Lower leg skin (tissue), 4 donors: ENCODE measurements around the gene SIK3. TPM values are rescaled to one million over a fixed set of nuclear protein-coding genes. Genes with fewer than 3 reads are reported as not detected.

ENCODE experiments used
- DNase-seq, 2 donors: peaks; one replicate each; pipeline ENCODE4 v3.0.0-alpha.2; 2019; ENCODE audit warnings: low spot score in 2 of 2
- H3K4me3 ChIP-seq: fragments of 200-600 bp; sonication (generic); 2 replicates; pipeline ENCODE4 v1.5.1; 2017; ENCODE audit warnings: mild to moderate bottlenecking, low read depth; ENCODE audit not compliant: poor library complexity, severe bottlenecking
- POLR2A ChIP-seq, 2 donors: fragments of 450-650 bp; IDR thresholded peaks; one replicate each; pipeline ENCODE4 v1.6.1; 2016 to 2017; ENCODE audit warnings: antibody characterized with exemption in 2 of 2, mild to moderate bottlenecking in 1 of 2, moderate library complexity in 1 of 2
- WGBS, 2 donors: methylation state at CpG; one replicate each; pipeline ENCODE4 v1.1.5; 2018; 5-methylcytosine and 5-hydroxymethylcytosine counted together
- intact Hi-C: fragments of 100-400 bp; cut with DNase I; formaldehyde crosslinking; loops from one replicate; pipeline ENCODE4 v1.15.0; 2023; ENCODE audit warnings: low total_unique reads
- total RNA-seq, 4 donors: library from RNA; depleted of rRNA; stranded (reverse); fragments of >200 nt; gene quantifications; one replicate each; pipeline ENCODE4 v1.1.0, GENCODE V29; 2016
- TF ChIP-seq, protein P1 (sequence below), 3 donors: fragments of 450-650 bp; IDR thresholded peaks; one replicate each; pipeline ENCODE4 v1.5.1; 2016; ENCODE audit warnings: antibody characterized with exemption in 3 of 3, mild to moderate bottlenecking in 3 of 3, moderate library complexity in 2 of 3

SIK3 gene
- total RNA-seq, 4 donors from 2014 or later, result 26.7 to 37.5 (median 30.1) TPM

DNA sequence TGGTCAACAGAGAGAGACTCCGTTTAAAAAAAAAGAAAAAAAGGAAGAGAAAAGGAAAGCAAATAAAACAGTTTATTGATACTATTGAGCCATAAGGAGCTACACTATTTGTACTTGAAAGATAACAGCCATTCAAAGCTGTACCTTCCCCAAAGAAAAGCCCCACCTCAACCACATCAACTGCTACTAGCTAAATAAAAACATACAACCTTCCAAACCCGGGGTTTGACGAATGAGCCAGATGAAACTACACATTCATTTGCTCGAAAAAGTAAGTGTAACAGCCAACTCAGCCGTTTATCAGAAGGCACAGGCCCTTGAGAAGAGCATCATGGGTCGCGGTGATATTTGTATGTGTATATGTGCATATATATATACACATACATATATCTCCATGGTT is 78.4 kb downstream of the SIK3 start:
- no peak for TF ChIP-seq POLR2A (IDR thresholded peaks at IDR 0.05)
- 91 to 92% methylated on average over 7 of the region's 7 CpGs for WGBS, 2 donors
- no peak overlapping the region for H3K4me3 ChIP-seq
- no peak for DNase-seq
- intact Hi-C loops, result no loop called here

DNA sequence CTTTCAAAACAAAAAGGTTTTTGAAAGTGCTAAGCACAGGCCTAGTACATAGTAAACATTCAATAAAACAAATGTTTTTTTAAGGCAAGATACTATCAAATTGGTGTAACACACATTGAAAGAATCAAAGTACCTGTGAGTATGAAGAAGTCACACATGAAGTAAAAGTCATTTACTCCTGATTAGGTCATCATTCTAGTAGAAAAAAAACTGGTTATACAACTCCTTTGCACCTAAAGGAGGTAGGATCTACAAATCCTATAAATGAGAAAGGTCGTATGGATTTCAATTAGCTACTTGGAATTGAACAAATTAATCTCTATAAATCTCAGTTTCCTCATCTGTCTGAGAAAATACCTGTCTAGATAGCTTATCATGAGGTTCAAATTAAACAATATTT is 80.8 kb downstream of the SIK3 start:
- intact Hi-C loops, result no loop called here
- 56 to 59% methylated on average over 1 of the region's 1 CpG for WGBS, 2 donors
- TF ChIP-seq, protein P1, sequence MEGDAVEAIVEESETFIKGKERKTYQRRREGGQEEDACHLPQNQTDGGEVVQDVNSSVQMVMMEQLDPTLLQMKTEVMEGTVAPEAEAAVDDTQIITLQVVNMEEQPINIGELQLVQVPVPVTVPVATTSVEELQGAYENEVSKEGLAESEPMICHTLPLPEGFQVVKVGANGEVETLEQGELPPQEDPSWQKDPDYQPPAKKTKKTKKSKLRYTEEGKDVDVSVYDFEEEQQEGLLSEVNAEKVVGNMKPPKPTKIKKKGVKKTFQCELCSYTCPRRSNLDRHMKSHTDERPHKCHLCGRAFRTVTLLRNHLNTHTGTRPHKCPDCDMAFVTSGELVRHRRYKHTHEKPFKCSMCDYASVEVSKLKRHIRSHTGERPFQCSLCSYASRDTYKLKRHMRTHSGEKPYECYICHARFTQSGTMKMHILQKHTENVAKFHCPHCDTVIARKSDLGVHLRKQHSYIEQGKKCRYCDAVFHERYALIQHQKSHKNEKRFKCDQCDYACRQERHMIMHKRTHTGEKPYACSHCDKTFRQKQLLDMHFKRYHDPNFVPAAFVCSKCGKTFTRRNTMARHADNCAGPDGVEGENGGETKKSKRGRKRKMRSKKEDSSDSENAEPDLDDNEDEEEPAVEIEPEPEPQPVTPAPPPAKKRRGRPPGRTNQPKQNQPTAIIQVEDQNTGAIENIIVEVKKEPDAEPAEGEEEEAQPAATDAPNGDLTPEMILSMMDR (IDR thresholded peaks at IDR 0.05), result no peak
- TF ChIP-seq POLR2A (IDR thresholded peaks at IDR 0.05), result no peak
- H3K4me3 ChIP-seq, result no peak overlapping the region
- DNase-seq, result no peak

DNA sequence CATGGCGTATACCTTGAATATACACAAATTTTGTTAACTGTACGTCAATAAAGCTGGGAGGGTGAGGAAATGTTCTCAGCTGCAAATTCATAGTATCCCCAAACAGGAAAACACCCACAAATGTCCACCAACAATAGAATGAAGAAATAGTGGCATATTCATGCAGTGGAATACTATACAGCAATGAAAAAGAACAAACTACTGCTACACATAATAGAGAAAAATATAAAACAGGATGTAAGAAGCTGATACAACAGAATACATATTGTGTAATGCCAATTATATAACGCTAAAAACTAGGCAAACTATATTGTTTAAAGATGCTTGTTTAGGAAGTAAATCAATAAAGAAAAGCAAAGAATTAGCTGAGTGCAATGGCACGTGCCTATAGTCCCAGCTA is 81.5 kb downstream of the SIK3 start:
- intact Hi-C loops, result no loop called here
- TF ChIP-seq POLR2A (IDR thresholded peaks at IDR 0.05), result no peak
- TF ChIP-seq, protein P1 (IDR thresholded peaks at IDR 0.05), result no peak
- H3K4me3 ChIP-seq, result no peak overlapping the region
- no peak for DNase-seq
- 97% methylated on average over 4 of the region's 4 CpGs for whole genome bisulfite sequencing, 2 donors

DNA sequence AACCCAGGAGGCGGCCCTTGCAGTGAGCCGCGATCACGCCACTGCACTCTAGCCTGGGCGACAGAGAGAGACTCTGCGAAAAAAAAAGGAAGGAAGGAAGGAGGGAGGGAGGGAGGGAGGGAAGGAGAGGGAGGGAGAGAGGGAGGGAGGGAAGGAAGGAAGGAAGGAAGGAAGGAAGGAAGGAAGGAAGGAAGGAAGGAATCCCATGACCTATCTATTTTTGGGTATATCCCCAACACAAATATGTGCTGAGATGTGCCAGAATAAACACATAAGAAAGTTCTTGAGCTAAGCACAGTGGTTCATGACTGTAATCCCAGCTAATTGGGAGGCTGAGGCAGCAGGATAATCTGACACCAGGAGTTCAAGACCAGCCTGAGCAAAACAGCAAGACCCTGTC is 82.0 kb downstream of the SIK3 start:
- no peak for DNase-seq
- intact Hi-C loops, result no loop called here
- TF ChIP-seq POLR2A (IDR thresholded peaks at IDR 0.05), result no peak
- TF ChIP-seq, protein P1 (IDR thresholded peaks at IDR 0.05), result no peak
- 89 to 98% methylated on average over 6 of the region's 6 CpGs for WGBS, 2 donors
- H3K4me3 ChIP-seq, result no peak overlapping the region

DNA sequence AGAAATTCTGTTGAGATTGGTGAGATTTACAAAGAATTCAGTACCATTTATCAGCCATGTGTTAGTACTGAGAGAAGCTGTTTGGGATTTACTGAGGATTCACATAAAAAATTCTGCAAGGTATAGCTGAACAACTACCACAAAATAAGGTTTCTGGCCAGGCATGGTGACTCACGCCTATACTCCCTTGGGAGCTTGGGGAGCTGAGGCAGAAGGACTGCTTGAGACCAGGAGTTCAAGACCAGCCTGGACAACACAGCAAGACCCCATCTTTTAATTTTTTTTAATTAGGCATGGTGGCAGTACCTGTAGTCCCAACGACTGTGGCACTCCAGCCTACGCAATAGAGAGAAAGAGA is 86.7 kb downstream of the SIK3 start:
- DNase-seq, result no peak
- 84 to 89% methylated on average over 3 of the region's 3 CpGs for WGBS, 2 donors
- TF ChIP-seq, protein P1 (IDR thresholded peaks at IDR 0.05), result no peak
- no peak for TF ChIP-seq POLR2A (IDR thresholded peaks at IDR 0.05)
- intact Hi-C loops, result no loop called here
- no peak overlapping the region for H3K4me3 ChIP-seq

DNA sequence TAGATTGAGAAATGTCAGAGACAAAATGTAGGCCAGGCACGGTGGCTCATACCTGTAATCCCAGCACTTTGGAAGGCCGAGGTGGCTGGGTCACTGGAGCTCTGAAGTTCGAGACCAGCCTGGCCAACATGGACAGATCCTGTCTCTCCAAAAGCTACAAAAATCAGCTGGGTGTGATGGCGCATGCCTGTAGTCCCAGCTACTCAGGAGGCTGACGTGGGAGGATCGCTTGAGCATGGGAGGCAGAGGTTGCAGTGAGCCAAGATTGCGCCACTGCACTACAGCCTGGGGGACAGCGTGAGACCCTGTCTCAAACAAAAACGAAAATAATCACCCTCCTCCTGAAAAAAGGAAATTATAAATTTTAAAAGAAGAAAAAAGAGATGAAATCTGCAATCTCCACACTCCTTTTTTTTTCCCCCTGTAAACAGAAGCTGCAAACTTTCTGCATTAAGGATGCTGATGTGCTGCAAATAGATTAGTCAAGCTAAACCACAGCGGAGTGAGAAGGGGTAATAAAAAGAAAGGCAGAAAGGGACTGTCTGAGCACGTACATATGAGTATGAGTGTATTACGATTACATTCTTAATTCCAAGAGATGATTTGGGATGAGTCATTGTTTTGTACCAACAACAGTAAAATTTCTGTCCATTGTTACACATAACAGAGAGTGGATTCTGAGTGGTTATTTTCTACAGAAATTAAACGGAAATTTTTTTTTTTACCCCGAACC is 87.3 kb downstream of the SIK3 start:
- intact Hi-C loops, result no loop called here

More for the DNA sequence above, 87.3 kb downstream of the SIK3 start:
- no peak overlapping the region for H3K4me3 ChIP-seq
- DNase-seq, result no peak
- no peak for TF ChIP-seq POLR2A (IDR thresholded peaks at IDR 0.05)
- TF ChIP-seq, protein P1 (IDR thresholded peaks at IDR 0.05), result no peak
- WGBS, 2 donors, result 68 to 74% methylated on average over 14 of the region's 14 CpGs
